Measurements from ENCODE around the gene UPP1. TPM values are rescaled to one million over a fixed set of nuclear protein-coding genes. Genes with fewer than 3 reads are reported as not detected.
A peak's percentile ranks its signal among the peaks of the same experiment; 100 is the strongest.
"Not testable (repeated sequence)": the region's sequence is repeated elsewhere in the genome, so short reads cannot be mapped to it uniquely, and the experiment has no call there.

The UPP1 gene
- total and polyA plus RNA-seq, 4 donors: 9.7 to 85.6 (median 33.2) TPM

GRCh38 chr7:48147078-48147591 is 58.1 kb downstream of the UPP1 start:
- Histone ChIP-seq H3K27ac (ENCODE audit: low read depth, low read length) (no peak overlapping the region), H3K4me3 (ENCODE audit: low read depth, low read length) (no peak overlapping the region), H3K9me3 (ENCODE audit: control insufficient read depth, insufficient read depth, low read length) (peaks cover 2% of the 10 kb centered on the region), H3K36me3 (ENCODE audit: control insufficient read depth, insufficient read depth, low read length) (no peaks in the 10 kb centered on the region), H3K4me1 (ENCODE audit: control insufficient read depth, insufficient read depth, low read length) (no peaks in the 10 kb centered on the region), H3K27me3 (ENCODE audit: control insufficient read depth, insufficient read depth, low read length) (no peaks in the 10 kb centered on the region)
- DNase-seq (ENCODE audit: low read depth in 4 of 6, low spot score in 6 of 6): no peak
- 73% methylated on average over 4 of the region's 4 CpGs for WGBS (ENCODE audit: insufficient coverage)

- H3K4me1 ChIP-seq (ENCODE audit: control insufficient read depth, insufficient read depth, low read length); H3K27ac ChIP-seq (ENCODE audit: low read depth, low read length): not testable (repeated sequence)
- 31% methylated on average over 5 of the region's 7 CpGs for WGBS (ENCODE audit: insufficient coverage)
These were observed 58.6 kb downstream of the UPP1 start for GRCh38 chr7:48147690-48148089.

DNA sequence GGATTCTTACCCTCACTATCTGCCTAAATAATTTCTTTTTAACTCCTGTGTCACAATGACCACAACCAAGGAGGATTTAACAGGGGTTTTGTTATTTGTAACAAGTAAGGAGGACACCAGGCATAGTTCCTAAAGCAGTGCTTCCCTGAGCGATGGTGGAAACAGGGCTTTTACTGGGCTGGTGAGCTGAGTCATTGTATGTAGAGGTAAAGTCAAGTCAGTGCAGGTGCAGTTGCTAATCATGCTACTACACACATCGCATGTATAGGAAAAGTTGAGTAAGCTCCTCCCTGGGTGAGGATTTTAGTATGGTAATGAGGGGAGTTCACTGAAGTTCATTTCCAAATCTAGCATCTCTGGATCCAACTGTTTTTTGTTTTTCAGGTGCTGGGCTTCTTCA is 59.2 kb downstream of the UPP1 start:
- Histone ChIP-seq H3K9me3 (ENCODE audit: control insufficient read depth, insufficient read depth, low read length) (no peaks in the 10 kb centered on the region), H3K4me1 (ENCODE audit: control insufficient read depth, insufficient read depth, low read length) (no peaks in the 10 kb centered on the region), H3K27me3 (ENCODE audit: control insufficient read depth, insufficient read depth, low read length) (no peaks in the 10 kb centered on the region), H3K4me3 (ENCODE audit: low read depth, low read length) (no peak overlapping the region), H3K36me3 (ENCODE audit: control insufficient read depth, insufficient read depth, low read length) (no peaks in the 10 kb centered on the region), H3K27ac (ENCODE audit: low read depth, low read length) (no peak overlapping the region)
- DNase-seq (ENCODE audit: low read depth in 4 of 6, low spot score in 6 of 6): no peak
- 92% methylated on average over 1 of the region's 2 CpGs for WGBS (ENCODE audit: insufficient coverage)

More at GRCh38 chr7:48147690-48148089, 58.6 kb downstream of the UPP1 start:
- not testable (repeated sequence) for H3K27me3 ChIP-seq (ENCODE audit: control insufficient read depth, insufficient read depth, low read length); H3K36me3 ChIP-seq (ENCODE audit: control insufficient read depth, insufficient read depth, low read length); DNase-seq (ENCODE audit: low read depth in 4 of 6, low spot score in 6 of 6); H3K9me3 ChIP-seq (ENCODE audit: control insufficient read depth, insufficient read depth, low read length); H3K4me3 ChIP-seq (ENCODE audit: low read depth, low read length)

GRCh38 chr7:48149058-48149457 is 60.0 kb downstream of the UPP1 start:
- Histone ChIP-seq H3K4me1 (ENCODE audit: control insufficient read depth, insufficient read depth, low read length) (no peaks in the 10 kb centered on the region), H3K27me3 (ENCODE audit: control insufficient read depth, insufficient read depth, low read length) (no peaks in the 10 kb centered on the region), H3K4me3 (ENCODE audit: low read depth, low read length) (no peak overlapping the region), H3K27ac (ENCODE audit: low read depth, low read length) (no peak overlapping the region), H3K9me3 (ENCODE audit: control insufficient read depth, insufficient read depth, low read length) (no peaks in the 10 kb centered on the region), H3K36me3 (ENCODE audit: control insufficient read depth, insufficient read depth, low read length) (no peaks in the 10 kb centered on the region)
- DNase-seq (ENCODE audit: low read depth in 4 of 6, low spot score in 6 of 6): no peak

DNA sequence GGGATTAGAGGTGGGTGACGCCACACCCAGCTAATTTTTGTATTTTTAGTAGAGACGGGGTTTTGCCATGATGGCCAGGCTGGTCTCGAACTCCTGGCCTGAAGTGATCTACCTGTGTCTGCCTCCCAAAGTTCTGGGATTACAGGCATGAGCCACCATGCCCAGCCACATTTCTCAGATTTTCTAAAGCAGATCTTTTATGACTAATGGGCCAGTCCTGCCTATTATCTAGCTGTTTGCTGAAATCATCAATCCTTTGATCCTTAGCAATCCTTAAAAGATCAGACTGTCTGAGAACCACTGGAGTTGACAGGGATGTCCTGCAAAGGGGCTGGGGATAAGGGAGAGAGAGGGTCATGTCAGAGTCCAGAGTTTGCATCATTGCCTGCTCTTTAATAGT is 61.0 kb downstream of the UPP1 start:
- Histone ChIP-seq H3K36me3 (ENCODE audit: control insufficient read depth, insufficient read depth, low read length) (no peaks in the 10 kb centered on the region), H3K9me3 (ENCODE audit: control insufficient read depth, insufficient read depth, low read length) (no peaks in the 10 kb centered on the region), H3K27me3 (ENCODE audit: control insufficient read depth, insufficient read depth, low read length) (no peaks in the 10 kb centered on the region), H3K4me1 (ENCODE audit: control insufficient read depth, insufficient read depth, low read length) (no peaks in the 10 kb centered on the region), H3K4me3 (ENCODE audit: low read depth, low read length) (no peak overlapping the region), H3K27ac (ENCODE audit: low read depth, low read length) (no peak overlapping the region)
- 90% methylated on average over 3 of the region's 3 CpGs for WGBS (ENCODE audit: insufficient coverage)
- DNase-seq (ENCODE audit: low read depth in 4 of 6, low spot score in 6 of 6): no peak

- 58% methylated on average over 2 of the region's 8 CpGs for WGBS (ENCODE audit: insufficient coverage)
These were observed 65.8 kb downstream of the UPP1 start for GRCh38 chr7:48154792-48155413.

More at GRCh38 chr7:48154792-48155413, 65.8 kb downstream of the UPP1 start:
- no peak overlapping the region for H3K4me3 ChIP-seq (ENCODE audit: low read depth, low read length)
- no peaks in the 10 kb centered on the region for H3K27me3 ChIP-seq (ENCODE audit: control insufficient read depth, insufficient read depth, low read length)
- H3K36me3 ChIP-seq (ENCODE audit: control insufficient read depth, insufficient read depth, low read length): no peaks in the 10 kb centered on the region
- DNase-seq (ENCODE audit: low read depth in 4 of 6, low spot score in 6 of 6): peak in 1 of 6 donors; percentile 47
- H3K27ac ChIP-seq (ENCODE audit: low read depth, low read length): no peak overlapping the region
- no peaks in the 10 kb centered on the region for H3K9me3 ChIP-seq (ENCODE audit: control insufficient read depth, insufficient read depth, low read length)
- H3K4me1 ChIP-seq (ENCODE audit: control insufficient read depth, insufficient read depth, low read length): no peaks in the 10 kb centered on the region

Other genes starting within 250 kb of the UPP1 start
- under 1 TPM; 0.44 to 0.79 TPM for gene PKD1L1, start 140.8 kb upstream of the UPP1 start, total RNA-seq
- gene PKD1L1, start 140.8 kb upstream of the UPP1 start, polyA plus RNA-seq (ENCODE audit: insufficient read length in 2 of 2): 1 to 10 TPM; 1.4 TPM
- gene HUS1, start 109.7 kb upstream of the UPP1 start, total RNA-seq: 10 to 100 TPM; 18.7 to 19.8 TPM
- 10 to 100 TPM; 16.8 to 20.8 TPM for gene HUS1, start 109.7 kb upstream of the UPP1 start, polyA plus RNA-seq (ENCODE audit: insufficient read length in 2 of 2)
- gene SUN3, start 60.2 kb upstream of the UPP1 start, total RNA-seq: under 1 TPM in 1 of 2 donors, not detected in 1; 0.40 TPM
- 1 to 10 TPM in 1 of 2 donors, not detected in 1; 1.4 TPM for gene SUN3, start 60.2 kb upstream of the UPP1 start, polyA plus RNA-seq (ENCODE audit: insufficient read length in 2 of 2)
- gene C7orf57, start 53.7 kb upstream of the UPP1 start, total RNA-seq: 1 to 10 TPM; 1.8 to 7.9 TPM
- 1 to 10 TPM; 4.5 to 4.7 TPM for gene C7orf57, start 53.7 kb upstream of the UPP1 start, polyA plus RNA-seq (ENCODE audit: insufficient read length in 2 of 2)
- 1 to 10 TPM in 1 of 2 donors, under 1 TPM in 1; 0.66 to 5.8 TPM for gene ABCA13, start 82.2 kb downstream of the UPP1 start, total RNA-seq
- gene ABCA13, start 82.2 kb downstream of the UPP1 start, polyA plus RNA-seq (ENCODE audit: insufficient read length in 2 of 2): under 1 TPM; 0.33 to 0.78 TPM

Measured in spinal cord (tissue), 10 donors.